SJCRH30 (cell line): ENCODE data around the gene PCCB. TPM values are rescaled to one million over a fixed set of nuclear protein-coding genes. Genes with fewer than 3 reads are reported as not detected.
A peak's percentile ranks its signal among the peaks of the same experiment; 100 is the strongest.
"Not testable (repeated sequence)": the region's sequence is repeated elsewhere in the genome, so short reads cannot be mapped to it uniquely, and the experiment has no call there.

Source experiments
- DNase-seq, 2 experiments: peaks; one replicate each; pipeline ENCODE4 v3.0.0-alpha.2; 2015 to 2020
- H3K27ac ChIP-seq: fragments of 250-450 bp; sonication (Bioruptor Pico); 2 replicates; pipeline ENCODE4 v1.5.1; 2020; ENCODE audit warnings: mild to moderate bottlenecking, moderate library complexity
- H3K27me3 ChIP-seq: fragments of 250-450 bp; sonication (Bioruptor Pico); 2 replicates; pipeline ENCODE4 v1.5.1; 2020; ENCODE audit warnings: mild to moderate bottlenecking, moderate library complexity
- H3K36me3 ChIP-seq: fragments of 250-450 bp; sonication (Bioruptor Pico); 2 replicates; pipeline ENCODE4 v1.5.1; 2020; ENCODE audit warnings: mild to moderate bottlenecking, moderate library complexity
- H3K4me1 ChIP-seq: fragments of 250-450 bp; sonication (Bioruptor Pico); 2 replicates; pipeline ENCODE4 v1.5.1; 2020; ENCODE audit warnings: mild to moderate bottlenecking, moderate library complexity
- H3K4me3 ChIP-seq: fragments of 250-450 bp; sonication (Bioruptor Pico); 2 replicates; pipeline ENCODE4 v1.5.1; 2020; ENCODE audit warnings: mild to moderate bottlenecking, moderate library complexity
- H3K9me3 ChIP-seq: fragments of 250-450 bp; sonication (Bioruptor Pico); replicated peaks from 2 replicates; pipeline ENCODE4 v1.5.1; 2020; ENCODE audit warnings: mild to moderate bottlenecking, moderate library complexity
- total RNA-seq: library from RNA; depleted of rRNA; stranded (reverse); fragments of >200 nt; shearing (Covaris generic); gene quantifications from 2 replicates; pipeline ENCODE4 v1.2.3, GENCODE V29; 2014

The PCCB gene
- total RNA-seq, 1 experiment from 2014 or later: 40.3 TPM

DNA sequence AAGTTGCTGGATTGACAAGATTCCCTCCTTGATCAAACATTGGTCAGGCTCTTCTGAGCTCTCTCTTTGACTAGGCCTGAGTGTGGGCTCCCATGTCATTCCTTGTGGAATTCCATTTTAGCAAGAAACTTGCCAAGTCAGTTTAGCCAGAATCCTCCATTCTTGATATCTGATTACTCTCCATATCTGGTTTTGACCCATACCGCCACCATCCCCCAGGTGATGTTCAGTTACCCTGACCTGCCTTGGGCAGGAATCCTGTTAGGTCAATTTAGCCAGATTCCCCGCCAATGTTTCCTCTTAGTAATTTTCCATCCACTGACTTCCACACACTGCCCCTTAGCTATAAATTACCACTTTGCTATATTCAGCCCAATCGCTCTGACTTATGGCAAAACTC is 1.0 kb upstream of the PCCB start:
- no peak overlapping the region for H3K4me3 ChIP-seq
- no peaks in the 10 kb centered on the region for H3K27me3 ChIP-seq
- H3K9me3 ChIP-seq: no peaks in the 10 kb centered on the region
- H3K27ac ChIP-seq: no peak overlapping the region
- no peaks in the 10 kb centered on the region for H3K36me3 ChIP-seq
- H3K4me1 ChIP-seq: peaks cover 2% of the 10 kb centered on the region; the same call in 1 of the 2 replicates
- no peak for DNase-seq

DNA sequence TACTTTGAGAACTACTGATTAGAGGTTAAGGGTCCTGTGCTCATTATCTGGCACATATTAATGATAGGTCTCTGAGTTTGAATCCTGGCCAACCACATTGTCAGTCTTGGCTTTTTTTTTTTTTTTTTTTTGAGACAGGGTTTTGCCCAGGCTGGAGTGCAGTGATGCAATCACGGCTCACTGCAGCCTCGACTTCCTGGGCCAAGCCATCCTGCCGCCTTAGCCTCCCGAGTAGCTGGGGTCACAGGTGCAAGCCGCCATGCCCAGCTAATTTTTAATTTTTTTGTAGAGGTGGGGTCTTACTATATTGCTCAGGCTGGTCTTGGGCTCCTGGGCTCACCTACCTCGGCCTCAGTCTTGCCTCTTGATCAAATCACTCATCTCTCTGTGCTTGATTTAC is 547 bp upstream of the PCCB start:
- DNase-seq: no peak
- no peaks in the 10 kb centered on the region for H3K9me3 ChIP-seq
- H3K4me3 ChIP-seq: peak overlapping the region; percentile 82
- H3K27ac ChIP-seq: peak overlapping the region; percentile 87; the same call in 1 of the 2 replicates
- H3K36me3 ChIP-seq: no peaks in the 10 kb centered on the region
- no peaks in the 10 kb centered on the region for H3K27me3 ChIP-seq
- H3K4me1 ChIP-seq: peaks cover 2% of the 10 kb centered on the region; the same call in 1 of the 2 replicates

GRCh38 chr3:136250903-136251460 is 842 bp downstream of the PCCB start:
- H3K4me3 ChIP-seq: peak overlapping the region; percentile 82
- no peaks in the 10 kb centered on the region; the same call in 1 of the 2 replicates for H3K36me3 ChIP-seq
- DNase-seq: peak; percentile 75 to 82
- H3K27ac ChIP-seq: peak overlapping the region; percentile 87
- H3K27me3 ChIP-seq: no peaks in the 10 kb centered on the region
- no peaks in the 10 kb centered on the region for H3K9me3 ChIP-seq
- H3K4me1 ChIP-seq: peaks cover 2% of the 10 kb centered on the region; the same call in 1 of the 2 replicates

DNA sequence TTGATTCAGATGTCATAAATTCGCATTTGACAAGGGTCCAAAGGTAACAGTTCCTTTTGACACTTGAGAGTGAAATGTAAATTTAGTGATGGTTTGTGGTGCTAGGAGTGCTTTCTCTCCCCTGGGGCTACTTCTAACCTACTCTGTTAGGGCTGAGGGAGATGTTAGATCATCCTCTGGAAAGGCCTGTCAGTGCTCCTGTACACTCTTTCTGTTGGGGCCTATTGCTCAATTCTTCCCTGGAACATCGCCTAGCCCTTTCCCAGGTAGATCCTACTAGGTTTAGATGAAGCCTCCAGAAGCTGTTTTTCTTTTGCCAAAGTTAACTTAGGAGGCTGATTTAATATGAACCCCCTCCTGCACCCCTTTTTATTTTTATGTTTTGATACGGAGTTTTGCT is 1.4 kb downstream of the PCCB start:
- DNase-seq: peak in 1 of 2 experiments; percentile 34
- peak overlapping the region; percentile 87; the same call in 1 of the 2 replicates for H3K27ac ChIP-seq

GRCh38 chr3:136255672-136256406 is 5.7 kb downstream of the PCCB start:
- Histone ChIP-seq H3K4me3 (no peak overlapping the region), H3K36me3 (peaks cover 18% of the 10 kb centered on the region), H3K27me3 (no peaks in the 10 kb centered on the region), H3K9me3 (no peaks in the 10 kb centered on the region), H3K4me1 (peaks cover 2% of the 10 kb centered on the region; the same call in 1 of the 2 replicates), H3K27ac (no peak overlapping the region)
- no peak for DNase-seq

More for the DNA sequence above, 1.4 kb downstream of the PCCB start:
- H3K36me3 ChIP-seq: no peaks in the 10 kb centered on the region; the same call in 1 of the 2 replicates
- H3K9me3 ChIP-seq: no peaks in the 10 kb centered on the region
- no peaks in the 10 kb centered on the region for H3K27me3 ChIP-seq
- H3K4me1 ChIP-seq: peaks cover 2% of the 10 kb centered on the region; the same call in 1 of the 2 replicates
- peak overlapping the region; percentile 82 for H3K4me3 ChIP-seq

GRCh38 chr3:136258199-136258598 is 8.1 kb downstream of the PCCB start:
- DNase-seq: no peak
- no peaks in the 10 kb centered on the region for H3K4me1 ChIP-seq
- H3K9me3 ChIP-seq: no peaks in the 10 kb centered on the region
- H3K4me3 ChIP-seq: no peak overlapping the region
- H3K27me3 ChIP-seq: no peaks in the 10 kb centered on the region
- peaks cover 34% of the 10 kb centered on the region for H3K36me3 ChIP-seq
- H3K27ac ChIP-seq: no peak overlapping the region

GRCh38 chr3:136261826-136262225 is 11.7 kb downstream of the PCCB start:
- H3K36me3 ChIP-seq: peaks cover 43% of the 10 kb centered on the region
- no peak overlapping the region for H3K27ac ChIP-seq
- no peaks in the 10 kb centered on the region for H3K9me3 ChIP-seq
- H3K4me3 ChIP-seq: no peak overlapping the region
- no peaks in the 10 kb centered on the region for H3K27me3 ChIP-seq
- H3K4me1 ChIP-seq: no peaks in the 10 kb centered on the region
- DNase-seq: no peak

DNA sequence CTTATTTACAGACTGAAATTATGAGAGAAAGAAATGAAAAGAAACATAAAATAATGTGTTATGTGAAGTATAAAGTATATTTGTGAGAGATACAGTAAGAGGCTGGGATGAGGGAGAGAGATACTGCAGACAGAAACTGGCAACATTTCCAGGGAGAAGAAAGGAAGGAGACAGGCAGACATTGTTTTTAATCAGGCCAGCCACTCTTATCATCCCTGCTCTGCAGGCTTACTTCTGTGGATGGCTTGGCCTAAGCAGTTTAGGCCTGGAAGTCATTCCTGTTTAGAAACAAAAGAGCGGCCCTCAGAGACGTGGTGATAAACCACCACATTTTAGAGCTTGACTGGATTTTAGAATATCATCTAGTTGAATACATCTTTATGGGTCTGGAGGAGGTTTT is 12.4 kb downstream of the PCCB start:
- no peaks in the 10 kb centered on the region for H3K9me3 ChIP-seq

GRCh38 chr3:136263251-136263650 is 13.1 kb downstream of the PCCB start:
- H3K4me3 ChIP-seq: no peak overlapping the region
- no peak overlapping the region for H3K27ac ChIP-seq
- H3K36me3 ChIP-seq: peaks cover 37% of the 10 kb centered on the region
- no peaks in the 10 kb centered on the region for H3K27me3 ChIP-seq
- H3K9me3 ChIP-seq: no peaks in the 10 kb centered on the region
- no peaks in the 10 kb centered on the region for H3K4me1 ChIP-seq
- no peak for DNase-seq

More for the DNA sequence above, 12.4 kb downstream of the PCCB start:
- Histone ChIP-seq H3K36me3 (peaks cover 38% of the 10 kb centered on the region), H3K27ac (no peak overlapping the region), H3K4me1 (no peaks in the 10 kb centered on the region), H3K4me3 (no peak overlapping the region), H3K27me3 (no peaks in the 10 kb centered on the region)
- DNase-seq: no peak

DNA sequence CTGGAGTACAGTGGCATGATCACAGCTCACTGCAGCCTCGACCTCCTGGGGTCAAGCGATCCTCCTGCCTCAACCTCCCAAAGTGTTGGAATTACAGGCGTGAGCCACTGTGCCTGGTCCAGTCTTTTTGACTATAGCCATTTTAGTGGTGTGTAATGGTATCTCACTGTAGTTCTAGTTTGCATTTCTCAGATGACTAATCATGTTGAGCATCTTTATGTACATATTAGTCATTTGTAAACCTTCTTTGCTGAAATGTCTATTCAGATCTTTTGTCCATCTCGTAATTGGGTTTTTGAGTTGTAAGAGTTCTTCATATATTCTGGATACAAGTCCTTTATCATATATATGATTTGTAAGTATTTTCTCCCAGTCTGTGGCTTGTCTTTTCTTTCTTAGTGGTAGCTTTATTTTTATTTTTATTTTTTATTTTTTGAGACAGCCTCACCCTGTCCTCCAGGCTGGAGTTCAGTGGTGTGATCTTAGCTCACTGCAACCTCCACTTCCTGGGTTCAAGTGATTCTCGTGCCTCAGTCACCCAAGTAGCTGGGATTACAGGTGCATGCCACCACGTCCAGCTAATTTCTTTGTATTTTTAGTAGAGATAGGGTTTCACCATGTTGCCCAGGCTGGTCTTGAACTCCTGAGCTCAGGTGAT is 16.5 kb downstream of the PCCB start:
- not testable (repeated sequence) for H3K9me3 ChIP-seq, H3K4me1 ChIP-seq, DNase-seq, H3K27me3 ChIP-seq, H3K27ac ChIP-seq, H3K4me3 ChIP-seq
- peaks cover 28% of the 10 kb centered on the region for H3K36me3 ChIP-seq

GRCh38 chr3:136267235-136267634 is 17.1 kb downstream of the PCCB start:
- DNase-seq: no peak
- peaks cover 22% of the 10 kb centered on the region for H3K36me3 ChIP-seq
- no peaks in the 10 kb centered on the region for H3K4me1 ChIP-seq
- H3K4me3 ChIP-seq: no peak overlapping the region
- no peaks in the 10 kb centered on the region for H3K9me3 ChIP-seq
- no peak overlapping the region for H3K27ac ChIP-seq
- no peaks in the 10 kb centered on the region for H3K27me3 ChIP-seq

GRCh38 chr3:136270179-136270578 is 20.0 kb downstream of the PCCB start:
- DNase-seq: no peak
- H3K9me3 ChIP-seq: 0 out of 2 replicates have a peak, but pooled peaks cover 3% of the 10 kb centered on the region
- no peaks in the 10 kb centered on the region for H3K27me3 ChIP-seq
- H3K4me1 ChIP-seq: no peaks in the 10 kb centered on the region
- no peak overlapping the region for H3K4me3 ChIP-seq
- peaks cover 16% of the 10 kb centered on the region for H3K36me3 ChIP-seq
- no peak overlapping the region for H3K27ac ChIP-seq

GRCh38 chr3:136271626-136272025 is 21.5 kb downstream of the PCCB start:
- not testable (repeated sequence) for H3K4me1 ChIP-seq, H3K4me3 ChIP-seq, H3K27ac ChIP-seq, DNase-seq, H3K9me3 ChIP-seq, H3K27me3 ChIP-seq
- peaks cover 13% of the 10 kb centered on the region for H3K36me3 ChIP-seq

DNA sequence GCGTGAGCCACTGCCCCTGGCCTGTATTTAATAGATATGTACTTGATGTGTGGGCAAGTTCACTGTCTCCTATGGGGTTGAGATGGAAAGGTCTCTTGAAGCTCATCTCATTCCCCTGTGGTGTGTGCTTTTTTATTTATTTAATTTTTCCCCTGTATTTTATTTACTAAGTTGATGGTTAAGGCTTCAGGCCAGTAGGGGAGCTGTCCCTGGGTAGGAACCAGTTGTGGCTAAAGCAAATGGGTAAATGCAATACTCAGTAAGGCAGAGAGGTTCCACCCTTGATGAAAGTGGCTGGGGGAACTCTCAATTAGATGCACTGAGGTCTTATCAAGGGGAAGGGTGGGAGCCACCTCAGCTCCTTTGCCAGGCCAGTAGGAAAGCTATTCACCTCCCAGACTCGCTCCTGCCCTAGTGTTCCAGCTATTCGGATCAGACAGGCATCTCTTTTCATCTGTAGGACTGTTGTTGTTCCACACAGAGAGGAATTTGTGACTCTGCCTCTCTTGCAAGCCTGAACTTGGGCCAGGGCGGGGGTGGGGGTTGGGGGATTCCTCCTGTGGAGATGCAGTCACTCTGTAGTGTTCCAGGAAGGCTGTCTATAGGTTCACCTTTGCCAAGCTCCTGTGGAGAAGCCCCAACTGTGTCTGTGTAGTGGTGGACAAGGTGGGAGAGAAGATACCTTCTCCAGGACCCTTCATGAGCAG is 26.1 kb downstream of the PCCB start:
- no peaks in the 10 kb centered on the region for H3K27me3 ChIP-seq
- H3K4me1 ChIP-seq: peaks cover 8% of the 10 kb centered on the region
- no peak for DNase-seq
- H3K36me3 ChIP-seq: peaks cover 19% of the 10 kb centered on the region
- no peak overlapping the region for H3K27ac ChIP-seq
- H3K9me3 ChIP-seq: peaks cover 8% of the 10 kb centered on the region; the same call in 1 of the 2 replicates
- H3K4me3 ChIP-seq: no peak overlapping the region
